ENCODE data around the gene TNFAIP3.

DNA sequence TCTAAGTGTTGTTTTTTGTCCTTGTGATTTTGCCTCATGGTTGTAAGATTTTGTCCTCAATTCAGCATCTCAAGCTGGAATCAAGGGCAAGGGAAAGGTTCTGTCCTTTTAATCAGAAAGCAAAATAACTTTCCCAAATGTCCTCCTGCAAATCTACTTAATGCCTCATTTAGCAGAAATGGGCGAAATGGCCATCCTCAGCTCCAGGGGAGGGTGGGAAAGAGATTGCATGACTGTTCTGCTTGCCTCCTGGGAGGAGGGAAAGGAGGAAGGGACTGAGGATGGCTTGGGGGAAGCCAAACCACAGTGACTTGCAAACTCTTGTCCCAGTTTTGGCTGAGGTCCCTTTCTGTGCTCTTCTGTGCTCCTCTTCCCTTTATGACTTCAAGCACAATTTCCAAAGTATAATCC is 43.4 kb downstream of the TNFAIP3 start:
- TF ChIP-seq, protein P1, sequence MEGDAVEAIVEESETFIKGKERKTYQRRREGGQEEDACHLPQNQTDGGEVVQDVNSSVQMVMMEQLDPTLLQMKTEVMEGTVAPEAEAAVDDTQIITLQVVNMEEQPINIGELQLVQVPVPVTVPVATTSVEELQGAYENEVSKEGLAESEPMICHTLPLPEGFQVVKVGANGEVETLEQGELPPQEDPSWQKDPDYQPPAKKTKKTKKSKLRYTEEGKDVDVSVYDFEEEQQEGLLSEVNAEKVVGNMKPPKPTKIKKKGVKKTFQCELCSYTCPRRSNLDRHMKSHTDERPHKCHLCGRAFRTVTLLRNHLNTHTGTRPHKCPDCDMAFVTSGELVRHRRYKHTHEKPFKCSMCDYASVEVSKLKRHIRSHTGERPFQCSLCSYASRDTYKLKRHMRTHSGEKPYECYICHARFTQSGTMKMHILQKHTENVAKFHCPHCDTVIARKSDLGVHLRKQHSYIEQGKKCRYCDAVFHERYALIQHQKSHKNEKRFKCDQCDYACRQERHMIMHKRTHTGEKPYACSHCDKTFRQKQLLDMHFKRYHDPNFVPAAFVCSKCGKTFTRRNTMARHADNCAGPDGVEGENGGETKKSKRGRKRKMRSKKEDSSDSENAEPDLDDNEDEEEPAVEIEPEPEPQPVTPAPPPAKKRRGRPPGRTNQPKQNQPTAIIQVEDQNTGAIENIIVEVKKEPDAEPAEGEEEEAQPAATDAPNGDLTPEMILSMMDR (IDR thresholded peaks at IDR 0.05): no peak
- no peak for TF ChIP-seq EZH2 (IDR thresholded peaks at IDR 0.05)
